Activated T-cell treated with anti-CD3 and anti-CD28 coated beads for 4 hours (primary cell): ENCODE results near the gene CPA3.

Experiments
- DNase-seq: peaks from one replicate; pipeline ENCODE4 v3.0.0-alpha.2; 2020

The CPA3 gene

DNA sequence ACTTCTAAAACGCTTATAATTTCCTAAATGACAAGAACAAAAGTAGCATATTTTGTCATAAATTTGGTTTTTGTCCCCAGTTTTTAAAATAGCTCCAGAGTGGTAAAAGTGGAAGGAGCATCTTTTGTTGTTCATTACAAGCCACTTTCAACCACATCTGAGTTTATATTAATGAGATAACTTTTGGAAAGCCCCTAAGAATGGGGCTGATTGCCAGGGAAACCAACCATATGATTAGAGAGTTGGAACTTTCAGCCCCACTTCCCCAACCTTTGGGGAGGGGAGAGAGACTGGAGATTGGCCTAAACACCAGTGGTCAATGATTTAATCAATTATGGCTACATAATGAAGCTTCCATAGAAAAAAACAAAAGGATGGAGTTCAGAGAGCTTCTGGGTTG, 57.4 kb downstream of the CPA3 start:
- DNase-seq = no peak

DNA sequence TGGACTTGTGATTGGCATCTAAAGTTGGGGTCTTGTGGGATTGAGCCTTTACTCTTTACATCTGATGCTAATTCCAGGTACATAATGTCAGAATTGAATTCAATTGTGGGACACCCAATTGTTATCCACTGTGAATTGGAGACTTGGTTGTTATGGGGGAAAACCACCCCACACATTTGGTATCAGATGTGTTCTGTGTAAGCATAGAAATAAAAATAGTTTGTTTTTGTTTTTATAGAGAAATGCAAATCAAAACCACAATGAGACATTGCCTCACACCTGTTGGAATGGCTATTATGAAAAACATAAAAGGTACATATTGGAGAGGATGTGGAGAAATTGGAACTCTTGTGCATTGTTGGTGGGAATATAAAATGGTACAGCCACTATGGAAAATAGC, 58.5 kb downstream of the CPA3 start:
- DNase-seq = no peak

DNA sequence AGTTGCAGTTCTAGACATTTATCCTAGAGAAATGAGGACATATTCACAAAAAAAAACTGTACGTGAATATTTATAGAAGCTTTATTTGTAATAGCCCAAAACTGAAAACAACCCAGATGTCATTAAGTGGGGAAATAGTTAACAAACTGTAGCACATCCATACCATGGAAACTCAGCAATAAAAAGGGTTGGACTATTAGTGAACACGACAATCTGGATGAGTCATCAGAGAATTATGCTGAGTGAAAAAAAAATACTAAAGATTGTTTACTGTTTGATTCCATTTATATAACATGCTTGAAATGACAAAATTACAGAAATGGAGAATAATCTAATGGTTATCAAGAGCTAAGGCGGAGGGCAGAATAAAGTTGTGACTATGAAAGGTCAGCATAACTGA, 59.5 kb downstream of the CPA3 start:
- no peak for DNase-seq

DNA sequence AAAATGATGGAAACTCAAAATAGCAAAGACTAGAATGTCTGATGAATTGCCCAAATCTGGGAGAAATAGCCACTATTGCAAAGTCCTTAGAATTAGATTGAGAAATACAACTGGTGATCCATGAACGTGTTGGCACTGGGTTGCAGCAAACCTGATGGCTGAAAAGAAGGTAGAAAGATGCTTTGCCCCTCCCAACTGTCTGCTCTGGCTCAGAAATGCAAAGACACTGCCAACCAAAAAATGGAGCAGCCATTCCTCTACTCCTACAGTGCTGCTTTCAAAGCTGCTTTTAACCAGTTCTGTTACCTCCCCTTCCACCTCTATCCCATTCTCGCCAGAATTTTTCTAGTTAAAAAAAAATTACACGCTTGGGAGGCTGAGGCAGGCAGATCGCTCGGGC, 60.7 kb downstream of the CPA3 start:
- no peak for DNase-seq

DNA sequence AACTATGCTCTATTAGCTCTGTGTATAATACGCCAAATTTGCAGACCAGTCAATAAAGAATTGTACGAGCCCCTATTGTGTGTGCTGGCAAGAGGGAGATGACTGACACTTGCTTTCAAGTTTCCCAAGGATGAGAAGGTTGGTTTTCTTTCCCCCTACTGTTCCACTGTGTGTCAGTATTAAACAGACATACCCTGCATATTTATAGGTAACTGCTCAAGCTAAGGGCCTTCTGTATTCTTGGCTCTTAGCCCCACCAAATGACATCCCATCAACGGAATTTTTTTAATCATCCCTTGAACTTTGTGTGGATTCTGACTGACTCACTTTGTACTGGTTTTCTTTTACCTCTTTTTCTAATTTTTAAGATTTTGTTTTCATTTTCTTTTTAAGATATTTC, 65.7 kb downstream of the CPA3 start:
- DNase-seq = no peak

DNA sequence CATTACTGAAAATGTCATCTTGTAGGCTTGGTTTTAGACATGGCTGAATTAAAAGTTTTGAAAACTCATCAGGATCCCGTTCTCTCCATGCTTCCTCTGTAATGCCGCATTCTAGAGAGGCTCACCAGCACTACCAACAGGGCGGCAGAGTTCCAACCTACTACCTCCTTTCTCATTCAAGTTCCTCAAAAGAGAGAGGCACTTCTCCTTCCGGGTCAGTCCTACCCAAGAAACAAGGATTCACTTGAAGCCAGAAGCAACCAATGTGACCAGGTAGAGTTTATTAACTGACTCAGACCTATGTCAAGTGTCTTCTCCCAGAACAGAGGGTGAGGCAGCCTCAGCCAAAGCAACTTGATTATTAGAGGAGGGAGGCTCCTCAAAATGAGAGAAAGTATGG, 66.5 kb downstream of the CPA3 start:
- no peak for DNase-seq

DNA sequence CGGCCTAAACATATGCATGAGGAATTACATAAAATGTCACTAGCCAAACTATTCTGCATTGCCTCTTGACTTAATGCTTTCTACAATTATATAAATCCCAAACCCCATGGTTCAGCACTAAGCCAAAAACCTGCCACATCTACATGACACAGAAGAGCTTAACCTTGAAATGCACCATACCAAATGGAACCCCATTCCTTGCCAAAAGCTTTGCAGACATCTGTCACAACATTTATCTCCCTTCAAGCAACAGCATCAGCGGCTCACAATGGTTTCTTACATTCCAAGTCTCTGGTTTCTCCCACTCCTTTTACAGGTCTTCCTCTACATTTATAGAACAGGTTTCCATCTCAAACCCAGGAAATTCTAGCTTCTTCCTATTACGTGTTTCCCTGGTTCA, 67.9 kb downstream of the CPA3 start:
- DNase-seq = no peak

DNA sequence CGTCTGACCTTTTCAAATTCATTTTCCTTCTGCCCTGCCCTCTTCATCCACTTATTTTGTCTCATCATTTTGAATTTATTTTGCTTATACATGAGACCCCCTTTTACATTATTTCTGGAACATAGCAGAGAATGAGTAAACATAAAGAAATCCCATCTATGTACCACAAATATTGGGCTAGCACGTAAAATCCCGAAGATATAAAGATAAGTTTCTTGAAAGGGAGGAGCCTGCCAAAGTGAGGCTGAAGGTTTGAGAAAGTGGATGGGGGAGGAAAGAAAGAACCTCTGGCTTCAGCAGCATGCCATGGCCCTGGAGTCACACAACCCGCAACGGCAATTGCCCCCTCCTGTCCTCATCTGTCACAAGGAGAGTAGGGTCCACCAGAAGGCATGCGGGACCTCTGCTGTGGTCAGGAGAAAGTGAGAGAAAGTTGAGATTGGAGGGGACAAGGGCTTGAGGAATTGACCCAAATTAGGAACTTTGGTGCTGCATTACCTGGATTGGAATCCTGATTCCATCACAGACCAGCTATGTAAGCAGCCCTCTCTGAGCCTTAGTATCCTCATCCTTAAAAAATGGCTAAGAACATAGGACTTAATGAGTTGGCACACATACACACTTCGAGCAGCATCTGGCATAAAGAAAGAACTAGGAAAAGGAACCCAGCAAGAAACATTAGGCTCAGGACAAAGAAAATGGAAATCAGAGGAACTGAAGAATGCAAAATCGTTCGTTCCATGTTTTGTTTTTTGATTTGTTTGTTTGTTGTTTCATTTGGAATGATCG, 72.6 kb downstream of the CPA3 start:
- DNase-seq = no peak

DNA sequence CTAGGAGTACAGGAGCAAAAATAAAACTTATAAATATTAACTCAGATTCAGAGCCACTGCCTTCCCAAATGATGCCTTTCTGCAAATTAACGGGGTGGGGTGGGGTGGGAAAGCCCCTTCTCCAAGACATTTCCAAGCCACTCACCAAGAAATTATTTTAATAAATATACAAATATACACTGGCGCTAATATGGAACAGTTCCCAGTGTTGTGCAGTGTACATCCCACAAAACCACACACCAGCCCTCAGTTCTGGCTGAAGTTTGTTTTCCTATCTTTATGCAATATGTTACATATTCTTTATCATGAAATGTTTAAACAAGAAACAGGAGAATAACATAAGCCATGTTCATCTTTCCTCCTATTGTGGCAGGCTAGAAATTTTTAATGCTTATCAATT, 73.2 kb downstream of the CPA3 start:
- no peak for DNase-seq

DNA sequence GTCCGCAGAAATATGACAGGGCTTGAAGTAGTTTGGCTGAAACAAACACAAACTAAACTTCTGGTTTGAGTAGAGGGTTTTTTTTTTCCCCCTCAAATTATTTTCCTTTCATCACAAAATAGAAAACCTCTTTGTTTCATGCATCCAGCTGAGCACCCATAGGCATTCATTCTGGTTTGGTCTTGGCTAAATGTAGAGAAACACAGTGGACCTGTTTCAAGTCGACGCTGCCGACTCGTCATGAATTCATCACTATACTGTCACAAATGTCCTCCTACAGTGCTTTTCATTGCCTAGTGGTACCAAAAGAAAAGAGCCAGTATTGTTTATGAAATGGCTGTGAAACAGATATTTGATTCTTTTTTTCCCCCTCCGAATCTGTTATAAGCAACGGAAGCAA, 73.8 kb downstream of the CPA3 start:
- no peak for DNase-seq

DNA sequence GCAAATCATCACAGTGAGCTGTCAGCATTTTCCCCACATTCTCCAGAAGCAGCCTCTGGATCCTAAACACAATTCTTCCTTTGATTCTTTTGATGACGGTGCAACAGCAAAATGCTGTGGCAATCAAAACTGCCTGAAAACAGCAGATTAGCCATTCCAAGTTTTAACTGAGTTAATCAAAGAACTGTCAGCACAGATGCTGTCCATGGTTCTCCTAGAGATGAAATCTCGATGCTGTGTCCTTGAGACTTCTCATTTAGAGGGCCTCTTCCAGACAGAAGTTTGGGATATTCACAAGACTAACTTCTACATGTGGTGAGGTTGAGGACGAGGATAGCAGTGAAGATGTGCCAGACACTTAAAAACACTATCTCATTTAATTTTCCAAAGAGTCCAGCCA, 75.9 kb downstream of the CPA3 start:
- no peak for DNase-seq

DNA sequence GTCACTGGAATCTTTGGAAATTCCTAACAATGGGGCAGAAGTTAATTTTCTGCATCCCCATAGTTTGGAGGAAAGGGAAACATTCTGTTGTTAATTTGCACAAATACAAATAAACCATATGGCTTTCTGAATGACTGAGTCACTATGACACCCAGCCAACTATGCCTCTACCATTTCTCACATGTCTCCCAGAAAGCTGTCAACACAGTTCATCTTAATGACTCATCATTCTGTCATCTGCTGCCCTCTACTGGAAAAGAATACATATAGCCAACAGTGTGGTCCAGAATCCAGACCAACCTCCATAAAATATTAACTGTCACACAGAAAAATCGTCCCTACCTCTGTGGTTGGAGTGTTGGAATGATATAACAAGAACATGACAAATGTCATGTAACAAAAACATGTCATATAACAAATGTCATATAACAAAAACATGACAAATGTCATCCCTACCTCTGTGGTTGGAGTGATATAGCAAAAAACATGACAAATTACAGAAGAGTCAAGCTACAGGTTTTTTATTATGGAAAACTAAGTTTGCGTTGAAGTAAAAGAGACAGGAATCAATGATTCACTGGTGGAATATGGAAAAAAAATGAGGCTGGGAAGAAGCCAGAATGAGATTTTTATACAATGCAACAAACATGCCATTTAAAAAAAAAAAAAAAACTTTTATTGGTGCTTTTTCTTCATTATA, 78.6 kb downstream of the CPA3 start:
- no peak for DNase-seq

DNA sequence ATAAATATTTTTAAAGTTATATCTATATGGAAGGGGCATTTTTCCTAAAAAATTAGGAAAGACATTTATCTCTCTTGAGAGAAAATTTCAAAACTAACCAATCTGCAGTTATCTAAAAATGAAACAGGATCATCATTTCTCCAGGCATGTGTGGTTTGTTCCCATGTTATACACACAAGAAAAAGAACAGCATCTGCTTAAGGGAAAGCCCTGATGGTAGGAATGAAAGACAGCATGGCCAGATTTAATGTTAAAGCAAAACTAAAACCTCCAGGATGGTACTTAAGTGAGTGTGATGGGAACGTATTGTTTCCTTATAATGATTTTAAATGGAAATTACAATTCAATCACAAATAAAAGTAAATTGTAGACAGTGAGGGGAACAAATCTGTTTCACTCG, 80.0 kb downstream of the CPA3 start:
- DNase-seq = no peak
